Measurements from ENCODE around the gene NID1.
"Not testable (repeated sequence)": the region's sequence is repeated elsewhere in the genome, so short reads cannot be mapped to it uniquely, and the experiment has no call there.

- not testable (repeated sequence) for TF ChIP-seq CTCF, POLR2A (IDR thresholded peaks at IDR 0.05)
Measured at GRCh38 chr1:236096660-236097482, 32.0 kb upstream of the NID1 start.

Data from thyroid gland (tissue), 4 donors.